NCI-H345 treated with DMSO at 0.1 percent for 48 hours (cell line): Measurements from ENCODE around the gene ATP11A.
"Not testable (repeated sequence)": the region's sequence is repeated elsewhere in the genome, so short reads cannot be mapped to it uniquely, and the experiment has no call there.

Experiments used
- DNase-seq: peaks from one replicate; lab custom pipeline; 2025; ENCODE audit not compliant: unreplicated experiment; lab: John Stamatoyannopoulos, UW

ATP11A gene

DNA sequence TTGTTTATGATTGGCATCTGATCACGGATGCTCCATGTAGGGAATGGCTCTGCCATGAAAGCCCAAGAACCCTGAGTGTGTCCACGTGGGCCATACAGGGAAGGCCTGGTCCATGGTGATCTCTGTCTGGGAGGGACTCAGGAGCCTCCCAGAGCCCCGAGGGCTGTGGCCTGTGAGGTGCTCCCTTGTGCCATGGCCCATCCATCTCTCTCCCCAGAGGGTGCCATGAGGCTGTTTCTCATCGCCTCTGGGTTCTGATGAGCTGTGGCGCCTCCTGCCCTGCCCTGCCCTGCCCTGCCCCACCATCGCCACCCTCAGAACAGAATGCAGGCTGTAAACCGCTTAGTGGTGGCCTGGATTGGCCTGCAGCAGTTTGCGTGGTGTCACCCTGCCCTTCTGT is 83.1 kb downstream of the ATP11A start:
- DNase-seq: no peak

DNA sequence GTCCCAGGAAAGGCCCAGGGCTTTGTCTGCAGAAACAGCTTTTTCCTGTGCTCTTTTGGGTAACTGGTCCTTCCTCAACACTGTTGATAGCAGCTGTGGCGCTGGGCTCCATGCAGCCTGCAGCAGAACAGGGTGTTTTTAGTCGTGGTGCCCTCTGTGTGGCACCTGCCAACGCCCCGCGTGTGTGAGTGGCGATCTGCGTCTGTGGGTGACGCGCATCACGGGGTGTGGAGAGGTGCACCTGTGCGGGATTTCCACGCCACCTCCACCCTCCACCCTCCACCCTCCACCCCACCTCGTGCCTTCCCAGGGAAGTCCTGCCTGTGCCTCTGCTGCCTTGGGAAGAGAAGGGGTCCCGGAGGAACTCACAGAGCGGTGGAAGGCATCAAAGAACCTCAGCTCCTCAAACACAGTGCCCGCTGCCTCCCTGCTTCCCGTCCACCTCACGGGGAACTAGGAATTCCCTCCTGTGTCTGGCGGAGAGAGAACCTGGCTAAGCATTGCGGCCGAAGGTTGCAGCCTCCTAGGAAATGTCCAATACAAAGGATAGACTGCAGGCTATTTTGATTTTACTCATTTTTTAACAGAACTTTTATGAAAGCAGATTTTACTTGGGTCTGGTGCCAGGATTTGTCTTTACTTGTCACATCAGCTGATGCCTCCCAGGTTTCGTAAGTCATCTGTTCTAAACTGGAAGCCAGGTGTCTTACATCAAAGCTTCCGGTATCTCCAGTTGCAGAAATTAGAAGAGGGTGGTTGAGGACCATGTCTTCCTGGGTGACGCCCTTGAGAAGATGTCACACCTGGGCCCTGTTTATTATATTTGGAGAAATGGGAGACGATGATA is 84.0 kb downstream of the ATP11A start:
- DNase-seq: no peak

- no peak for DNase-seq
Observed at GRCh38 chr13:112774448-112774792, 84.6 kb downstream of the ATP11A start.

GRCh38 chr13:112774829-112775565 is 85.2 kb downstream of the ATP11A start:
- DNase-seq: no peak

GRCh38 chr13:112775791-112776279 is 86.0 kb downstream of the ATP11A start:
- no peak for DNase-seq

GRCh38 chr13:112776354-112776753 is 86.5 kb downstream of the ATP11A start:
- DNase-seq: no peak

DNA sequence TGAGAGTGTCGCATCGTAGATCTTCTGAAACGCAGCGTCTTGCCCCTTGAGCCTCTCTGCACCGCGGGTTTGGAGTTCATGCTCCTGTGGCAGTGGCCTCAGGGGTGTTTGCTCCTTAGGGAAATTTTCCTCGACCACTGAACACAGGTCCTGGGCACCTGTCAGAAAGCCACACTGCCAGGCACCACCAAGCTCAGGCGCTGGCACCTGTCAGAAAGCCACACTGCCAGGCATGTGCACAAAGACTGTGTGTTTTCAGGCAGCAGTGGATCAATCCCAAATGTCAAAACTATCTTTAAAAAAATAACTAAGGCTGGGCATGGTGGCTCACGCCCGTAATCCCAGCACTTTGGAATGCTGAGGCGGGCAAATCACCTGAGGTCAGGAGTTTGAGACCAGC is 87.1 kb downstream of the ATP11A start:
- DNase-seq: no peak

- DNase-seq: no peak
Observed at GRCh38 chr13:112777637-112778406, 88.0 kb downstream of the ATP11A start.

DNA sequence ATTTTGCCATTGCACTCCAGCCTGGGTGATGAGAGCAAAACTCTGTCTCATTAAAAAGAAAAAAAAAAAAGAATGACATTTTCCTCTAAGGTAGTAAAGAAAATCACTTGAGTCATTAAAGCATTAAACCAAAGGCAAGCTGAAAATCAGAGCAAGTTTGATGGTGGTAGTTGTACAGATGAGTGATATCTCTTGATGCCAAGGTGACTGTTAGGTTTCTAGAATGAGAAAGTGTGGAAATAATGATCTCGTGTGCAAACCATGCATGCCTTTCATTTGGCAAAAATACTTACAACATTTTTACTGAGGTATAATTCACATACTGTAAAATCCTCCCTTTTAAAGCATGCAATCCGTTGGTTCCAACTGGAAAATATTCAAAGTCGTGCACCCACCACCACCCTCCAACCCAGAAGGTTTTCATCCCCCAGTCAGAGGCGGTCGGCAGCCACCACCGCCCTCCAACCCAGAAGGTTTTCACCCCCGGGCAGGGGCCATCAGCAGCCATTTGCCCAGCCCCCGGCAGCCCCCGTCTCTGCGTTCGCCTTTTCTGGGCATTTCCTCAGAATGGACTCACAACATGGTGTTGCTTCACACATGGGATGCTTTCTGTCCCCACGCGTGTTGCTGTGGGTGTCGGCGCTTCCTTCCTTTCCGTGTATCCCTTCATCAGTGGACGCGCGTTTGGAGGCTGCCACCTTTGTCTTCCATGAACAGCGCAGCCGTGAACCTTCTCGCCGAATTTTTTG is 90.2 kb downstream of the ATP11A start:
- DNase-seq: no peak

DNA sequence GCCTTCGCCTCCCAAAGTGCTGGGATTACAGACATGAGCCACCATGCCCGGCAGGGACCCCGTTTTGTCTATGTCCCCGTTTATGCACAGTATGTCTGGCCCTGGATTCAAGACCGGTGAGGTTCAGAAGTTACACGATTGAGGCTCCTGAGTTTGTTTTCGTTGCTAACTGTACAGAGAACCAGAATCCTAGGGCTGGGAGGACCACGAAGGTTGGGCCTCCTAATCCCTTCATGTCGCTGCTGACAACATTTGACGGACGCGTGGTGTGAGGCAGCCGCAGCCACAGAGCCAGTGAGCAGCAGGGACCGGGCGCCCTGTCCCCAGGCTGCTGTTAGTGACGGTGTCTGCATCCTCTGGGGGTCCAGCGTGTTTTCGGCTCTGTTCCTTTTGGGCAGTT is 91.4 kb downstream of the ATP11A start:
- no peak for DNase-seq

DNA sequence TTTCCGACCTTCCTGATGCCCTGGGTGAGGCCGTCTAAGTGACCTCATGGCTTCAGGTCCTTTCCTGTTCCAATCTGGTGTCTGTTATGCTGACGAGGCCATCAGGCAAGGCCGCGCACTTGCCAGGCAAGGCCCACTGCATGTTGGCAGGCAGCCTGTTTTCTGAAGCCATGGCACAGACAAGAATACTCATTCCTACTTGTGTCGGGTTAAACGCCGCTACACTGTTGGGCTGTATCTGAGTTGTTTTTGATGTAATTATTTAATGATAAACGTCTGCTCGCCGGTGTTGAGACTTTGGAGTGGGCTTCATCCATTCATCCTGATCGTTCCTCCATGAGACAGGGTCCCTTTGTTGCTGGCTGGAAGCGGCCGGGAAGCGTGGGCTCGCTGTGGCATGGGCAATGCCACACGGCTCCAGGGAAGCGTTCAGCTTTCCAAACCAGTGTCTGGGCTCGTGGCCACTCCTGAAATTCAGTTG is 92.1 kb downstream of the ATP11A start:
- DNase-seq: no peak

GRCh38 chr13:112782429-112783010 is 92.7 kb downstream of the ATP11A start:
- DNase-seq: no peak

GRCh38 chr13:112783135-112783977 is 93.5 kb downstream of the ATP11A start:
- no peak for DNase-seq

DNA sequence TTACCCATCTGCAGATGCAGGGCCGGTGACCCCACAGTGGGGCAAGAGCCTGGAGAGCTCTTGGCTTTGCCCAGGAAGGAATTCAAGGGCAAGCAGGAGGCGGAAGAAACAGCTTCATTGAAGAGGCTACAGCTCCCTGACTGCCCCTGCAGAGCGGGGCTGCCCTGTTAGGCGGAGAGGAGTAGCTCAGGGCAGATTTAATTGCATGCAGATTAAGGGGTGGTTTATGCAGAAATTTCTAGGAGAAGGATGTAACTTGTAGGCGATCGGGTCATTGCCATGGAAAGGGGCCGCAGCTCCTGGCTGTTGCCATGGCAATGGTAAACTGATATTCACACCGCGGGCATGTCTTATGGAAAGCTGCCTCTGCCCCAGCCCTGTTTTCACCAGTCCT is 94.1 kb downstream of the ATP11A start:
- DNase-seq: no peak

- DNase-seq: no peak
Observed at GRCh38 chr13:112784811-112785482, 95.1 kb downstream of the ATP11A start.

- DNase-seq: no peak
Observed at GRCh38 chr13:112785483-112785856, 95.6 kb downstream of the ATP11A start.

- not testable (repeated sequence) for DNase-seq
Observed at GRCh38 chr13:112786810-112787209, 97.0 kb downstream of the ATP11A start.

DNA sequence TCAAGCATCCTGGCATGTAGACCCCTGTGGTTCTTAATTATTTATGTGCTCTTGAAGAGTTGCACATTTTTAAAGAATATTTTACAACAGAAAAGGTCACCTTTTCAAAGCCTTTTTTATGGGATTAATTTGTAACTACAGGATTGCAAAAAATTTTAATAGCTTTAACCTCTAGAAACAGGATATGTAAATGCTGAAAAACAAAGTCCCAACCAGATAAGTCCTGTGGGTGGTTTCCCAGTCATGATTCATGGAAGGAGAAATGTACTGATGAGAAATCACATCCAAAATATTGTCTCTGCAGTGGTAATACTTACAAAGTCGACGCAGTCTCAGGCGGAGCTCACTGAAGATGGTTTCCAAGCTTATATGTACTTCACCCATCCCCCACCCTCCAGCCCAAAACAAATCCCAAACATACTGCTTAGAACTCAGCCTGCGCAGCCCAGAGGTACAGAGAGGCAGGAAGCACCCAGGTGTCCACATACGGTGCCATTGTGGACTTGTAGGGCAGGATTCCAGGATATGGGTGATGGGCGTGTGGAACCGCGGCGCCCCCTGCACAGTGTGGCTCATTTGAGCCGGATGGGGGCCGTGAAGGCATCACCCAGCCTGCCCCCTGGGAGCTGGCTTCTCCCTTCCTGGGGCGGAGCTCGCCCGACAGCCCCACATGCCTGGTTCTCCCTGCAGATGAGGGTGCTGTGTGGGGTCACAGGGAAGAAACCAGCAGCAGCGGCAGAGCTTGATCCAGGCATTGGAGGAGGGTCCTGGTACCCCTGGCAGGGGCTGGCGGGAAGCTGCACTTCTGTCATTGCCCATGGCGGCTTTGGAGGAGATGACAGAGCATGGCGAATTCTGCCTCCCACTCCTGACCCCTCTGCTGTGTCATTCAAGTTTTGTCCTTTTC is 101.2 kb downstream of the ATP11A start:
- no peak for DNase-seq
